NT2/D1 (cell line): ENCODE data around the gene C12orf75.
A peak's percentile ranks its signal among the peaks of the same experiment; 100 is the strongest.

Source experiments
- DNase-seq: peaks from one replicate; pipeline ENCODE4 v3.0.0-alpha.2; 2011; ENCODE audit warnings: low read depth, low spot score
- H3K27me3 ChIP-seq: 2 replicates; pipeline ENCODE4 v1.6.0; 2011; ENCODE audit warnings: mild to moderate bottlenecking; ENCODE audit not compliant: insufficient read length, insufficient read depth
- H3K36me3 ChIP-seq: 2 replicates; pipeline ENCODE4 v1.6.1; 2011; ENCODE audit warnings: mild to moderate bottlenecking, low read length, mixed read lengths; ENCODE audit not compliant: insufficient read depth, insufficient read length
- H3K4me1 ChIP-seq: 2 replicates; pipeline ENCODE4 v1.5.1; 2011; ENCODE audit not compliant: insufficient read depth, insufficient read length
- H3K4me3 ChIP-seq: 2 replicates; pipeline ENCODE4 v1.5.1; 2011; ENCODE audit warnings: low read depth; ENCODE audit not compliant: insufficient read length
- H3K9ac ChIP-seq: 2 replicates; pipeline ENCODE4 v1.6.0; 2011; ENCODE audit warnings: low read depth; ENCODE audit not compliant: insufficient read length
- H3K9me3 ChIP-seq: 2 replicates; pipeline ENCODE4 v1.5.1; 2011; ENCODE audit warnings: mild to moderate bottlenecking, low read length; ENCODE audit not compliant: insufficient read depth
- SUZ12 ChIP-seq: IDR thresholded peaks from 2 replicates; pipeline ENCODE4 v1.6.1; 2011; ENCODE audit not compliant: insufficient read length, insufficient read depth; ENCODE audit errors: extremely low read depth
- YY1 ChIP-seq: IDR thresholded peaks from 2 replicates; pipeline ENCODE4 v1.6.1; 2011; ENCODE audit not compliant: insufficient read length, insufficient read depth
- ZNF274 ChIP-seq: IDR thresholded peaks from 2 replicates; pipeline ENCODE4 v1.6.1; 2011; ENCODE audit warnings: mild to moderate bottlenecking, low read depth, low read length

The C12orf75 gene

GRCh38 chr12:105406497-105406896 is 76.0 kb downstream of the C12orf75 start:
- Histone ChIP-seq H3K27me3 (no peaks in the 10 kb centered on the region), H3K4me1 (peaks cover 4% of the 10 kb centered on the region), H3K4me3 (no peak overlapping the region), H3K36me3 (no peaks in the 10 kb centered on the region), H3K9ac (no peak overlapping the region), H3K9me3 (peaks cover 7% of the 10 kb centered on the region; the same call in 1 of the 2 replicates)
- no peak for DNase-seq
- TF ChIP-seq YY1 (no peak), ZNF274 (no peak), SUZ12 (no peak)

- Histone ChIP-seq H3K9ac (no peak overlapping the region), H3K36me3 (no peaks in the 10 kb centered on the region), H3K4me1 (peaks cover 4% of the 10 kb centered on the region), H3K9me3 (peaks cover 6% of the 10 kb centered on the region; the same call in 1 of the 2 replicates), H3K4me3 (no peak overlapping the region), H3K27me3 (no peaks in the 10 kb centered on the region)
- no peak for TF ChIP-seq YY1
- TF ChIP-seq SUZ12, result no peak
- no peak for TF ChIP-seq ZNF274
- DNase-seq, result no peak
Observed at GRCh38 chr12:105409279-105409678, 78.8 kb downstream of the C12orf75 start.

GRCh38 chr12:105409801-105410471 is 79.4 kb downstream of the C12orf75 start:
- no peak overlapping the region for H3K4me3 ChIP-seq
- H3K4me1 ChIP-seq, result peaks cover 4% of the 10 kb centered on the region
- DNase-seq, result no peak
- H3K9ac ChIP-seq, result no peak overlapping the region
- no peak for TF ChIP-seq SUZ12
- no peak for TF ChIP-seq ZNF274
- no peak for TF ChIP-seq YY1
- no peaks in the 10 kb centered on the region for H3K9me3 ChIP-seq
- H3K27me3 ChIP-seq, result no peaks in the 10 kb centered on the region
- no peaks in the 10 kb centered on the region for H3K36me3 ChIP-seq

- no peak for DNase-seq
- Histone ChIP-seq H3K4me1 (peaks cover 8% of the 10 kb centered on the region), H3K9me3 (no peaks in the 10 kb centered on the region), H3K9ac (no peak overlapping the region), H3K36me3 (no peaks in the 10 kb centered on the region), H3K4me3 (no peak overlapping the region), H3K27me3 (no peaks in the 10 kb centered on the region)
- no peak for TF ChIP-seq YY1
- TF ChIP-seq SUZ12, result no peak
- no peak for TF ChIP-seq ZNF274
Observed at GRCh38 chr12:105413911-105414487, 83.5 kb downstream of the C12orf75 start.

GRCh38 chr12:105417732-105418131 is 87.2 kb downstream of the C12orf75 start:
- Histone ChIP-seq H3K4me3 (no peak overlapping the region), H3K9ac (no peak overlapping the region), H3K36me3 (no peaks in the 10 kb centered on the region), H3K4me1 (peaks cover 7% of the 10 kb centered on the region), H3K9me3 (no peaks in the 10 kb centered on the region), H3K27me3 (no peaks in the 10 kb centered on the region)
- TF ChIP-seq ZNF274 (no peak), SUZ12 (no peak), YY1 (no peak)
- no peak for DNase-seq

GRCh38 chr12:105418229-105418628 is 87.7 kb downstream of the C12orf75 start:
- peak; percentile 13 for TF ChIP-seq YY1
- no peak for TF ChIP-seq ZNF274
- Histone ChIP-seq H3K4me1 (peaks cover 7% of the 10 kb centered on the region), H3K36me3 (no peaks in the 10 kb centered on the region), H3K4me3 (no peak overlapping the region), H3K9ac (no peak overlapping the region), H3K9me3 (no peaks in the 10 kb centered on the region), H3K27me3 (no peaks in the 10 kb centered on the region)
- DNase-seq, result no peak

- Histone ChIP-seq H3K9ac (no peak overlapping the region), H3K4me1 (peaks cover 7% of the 10 kb centered on the region)
Observed at GRCh38 chr12:105418821-105419291, 88.4 kb downstream of the C12orf75 start.

More at GRCh38 chr12:105418821-105419291, 88.4 kb downstream of the C12orf75 start:
- Histone ChIP-seq H3K27me3 (no peaks in the 10 kb centered on the region), H3K36me3 (no peaks in the 10 kb centered on the region), H3K4me3 (no peak overlapping the region), H3K9me3 (peaks cover 3% of the 10 kb centered on the region)
- TF ChIP-seq YY1, result no peak
- TF ChIP-seq SUZ12, result no peak
- no peak for TF ChIP-seq ZNF274
- peak; percentile 56 for DNase-seq
